Stimulated activated CD8-positive, alpha-beta memory T cell treated with anti-CD3 and anti-CD28 coated beads, Interleukin-12 subunit alpha, Interleukin-12 subunit beta, amount 100 ng/mL, for 24 hours (primary cell): ENCODE data around the gene GJC3.
"Not testable (repeated sequence)": the region's sequence is repeated elsewhere in the genome, so short reads cannot be mapped to it uniquely, and the experiment has no call there.

ENCODE experiments used
- DNase-seq: peaks from one replicate; pipeline ENCODE4 v3.0.0-alpha.2; 2020; ENCODE audit errors: extremely low read depth

GJC3 gene, protein sequence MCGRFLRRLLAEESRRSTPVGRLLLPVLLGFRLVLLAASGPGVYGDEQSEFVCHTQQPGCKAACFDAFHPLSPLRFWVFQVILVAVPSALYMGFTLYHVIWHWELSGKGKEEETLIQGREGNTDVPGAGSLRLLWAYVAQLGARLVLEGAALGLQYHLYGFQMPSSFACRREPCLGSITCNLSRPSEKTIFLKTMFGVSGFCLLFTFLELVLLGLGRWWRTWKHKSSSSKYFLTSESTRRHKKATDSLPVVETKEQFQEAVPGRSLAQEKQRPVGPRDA

GRCh38 chr7:99928994-99929729 is at the start of gene GJC3:
GJC3 (minus strand) TSS chr7:99929620; CDS start chr7:99929620, 0 bp downstream.
- DNase-seq = no peak

DNA sequence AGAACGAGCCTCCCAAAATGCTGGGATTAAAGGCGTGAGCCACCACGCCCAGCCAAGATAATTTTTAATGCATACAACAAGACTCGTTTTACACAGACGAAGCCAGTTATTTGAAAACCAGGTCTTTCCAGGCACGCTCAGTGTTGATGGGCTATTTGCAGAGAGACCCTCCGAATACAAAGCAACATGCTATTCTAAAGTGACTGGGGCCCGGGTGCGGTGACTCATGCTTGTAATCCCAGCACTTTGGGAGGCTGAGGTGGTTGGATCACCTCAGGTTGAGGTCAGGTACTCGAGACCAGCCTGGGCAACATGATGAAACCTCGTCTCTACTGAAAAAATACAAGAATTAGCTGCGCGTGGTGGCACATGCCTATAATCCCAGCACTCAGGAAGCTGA is 47.2 kb upstream of the GJC3 start:
- no peak for DNase-seq

- no peak for DNase-seq
These were observed 46.5 kb upstream of the GJC3 start, which contains the start of gene AZGP1 for GRCh38 chr7:99975782-99976521. AZGP1 (minus strand) TSS chr7:99976031; CDS start chr7:99976020, 11 bp downstream.

DNA sequence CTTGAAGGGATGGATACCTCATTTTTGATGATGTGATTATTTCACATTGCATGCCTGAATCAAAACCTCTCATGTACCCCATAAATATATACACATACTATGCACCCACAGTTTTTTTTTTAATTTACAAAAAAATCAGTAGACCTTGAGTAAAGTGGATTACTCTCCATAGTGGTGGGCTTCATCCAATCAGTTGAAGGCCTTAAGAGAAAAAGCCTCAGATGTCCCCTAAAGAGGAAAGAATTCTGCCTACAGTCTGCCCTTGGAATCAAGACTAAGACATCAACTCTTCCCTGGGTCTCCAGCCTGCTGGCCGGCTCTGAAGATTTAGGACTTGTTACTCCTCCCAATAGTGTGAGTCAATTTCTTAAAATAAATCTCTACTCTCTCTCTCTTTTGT is 45.3 kb upstream of the GJC3 start:
- DNase-seq = no peak

DNA sequence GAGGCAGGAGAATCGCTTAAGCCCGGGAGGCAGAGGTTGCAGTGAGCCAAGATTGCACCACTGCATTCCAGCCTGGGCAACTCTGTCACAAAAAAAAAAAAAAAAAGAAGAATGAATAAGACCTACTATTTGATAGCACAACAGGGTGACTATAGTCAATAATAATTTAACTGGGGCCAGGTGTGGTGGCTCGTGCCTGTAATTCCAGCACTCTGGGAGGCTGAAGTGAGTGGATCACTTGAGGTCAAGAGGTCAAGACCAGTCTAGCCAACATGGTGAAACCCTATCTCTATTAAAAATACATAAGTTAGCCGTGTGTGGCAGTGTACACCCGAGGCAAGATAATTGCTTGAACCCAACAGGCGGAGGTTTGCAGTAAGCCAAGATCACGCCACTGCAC is 44.4 kb upstream of the GJC3 start:
- not testable (repeated sequence) for DNase-seq

DNA sequence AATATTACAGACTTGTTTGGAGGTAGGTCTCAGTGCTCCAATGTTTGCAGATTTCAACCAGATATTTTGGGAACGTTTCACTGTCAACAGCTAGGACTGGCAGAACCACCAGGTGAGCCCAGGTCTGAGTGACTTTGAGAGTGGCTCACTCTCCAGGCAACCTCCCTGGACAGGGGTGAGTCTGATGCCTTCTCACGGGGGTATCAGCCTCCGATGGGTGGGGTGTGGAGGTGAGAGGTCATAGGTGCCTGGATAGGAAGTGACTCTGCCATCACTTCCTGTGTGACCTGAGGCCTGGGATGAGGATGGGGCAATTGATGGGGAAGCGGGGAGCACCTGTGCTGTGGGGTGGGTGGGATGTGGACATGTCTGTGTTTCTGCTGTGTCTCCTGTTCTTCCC is 41.8 kb upstream of the GJC3 start:
- DNase-seq = no peak

DNA sequence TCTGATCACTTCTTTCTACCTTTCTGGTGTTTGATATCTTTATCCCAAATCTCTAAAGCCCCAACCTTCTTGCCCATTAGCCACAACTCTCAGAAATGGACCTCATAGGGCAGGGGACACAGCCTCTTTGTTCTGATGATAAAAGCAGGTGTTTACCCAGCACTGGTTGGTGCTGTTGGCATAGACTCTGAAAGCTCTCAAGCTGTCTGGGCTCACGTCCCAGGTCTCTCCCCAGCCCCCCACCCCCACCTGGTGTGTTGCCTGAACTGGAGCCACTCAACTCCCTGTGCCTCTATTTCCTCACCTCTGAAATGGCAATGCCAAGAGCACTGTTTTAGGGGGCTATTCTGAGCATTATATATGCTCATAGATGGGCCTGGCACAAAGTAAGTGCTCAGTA is 40.4 kb upstream of the GJC3 start:
- not testable (repeated sequence) for DNase-seq

DNA sequence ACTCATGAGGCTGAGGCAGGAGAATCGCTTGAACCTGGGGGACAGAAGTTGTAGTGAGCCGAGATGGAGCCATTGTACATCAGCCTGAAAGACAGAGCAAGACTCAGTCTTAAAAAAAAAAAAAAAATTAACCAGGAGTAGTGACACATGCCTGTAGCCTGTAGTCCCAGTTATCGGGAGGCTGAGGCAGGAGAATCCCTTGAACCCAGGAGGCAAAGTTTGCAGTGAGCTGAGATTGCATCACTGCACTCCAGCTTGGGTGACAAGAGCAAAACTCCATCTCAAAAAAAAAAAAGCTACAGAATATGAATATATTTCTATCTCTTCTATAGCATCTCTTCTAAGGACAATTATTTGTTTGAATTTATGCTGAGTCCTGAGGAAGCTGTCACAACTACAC is 39.9 kb upstream of the GJC3 start:
- no peak for DNase-seq

GRCh38 chr7:99958564-99959227 is 29.3 kb upstream of the GJC3 start:
- DNase-seq = no peak

DNA sequence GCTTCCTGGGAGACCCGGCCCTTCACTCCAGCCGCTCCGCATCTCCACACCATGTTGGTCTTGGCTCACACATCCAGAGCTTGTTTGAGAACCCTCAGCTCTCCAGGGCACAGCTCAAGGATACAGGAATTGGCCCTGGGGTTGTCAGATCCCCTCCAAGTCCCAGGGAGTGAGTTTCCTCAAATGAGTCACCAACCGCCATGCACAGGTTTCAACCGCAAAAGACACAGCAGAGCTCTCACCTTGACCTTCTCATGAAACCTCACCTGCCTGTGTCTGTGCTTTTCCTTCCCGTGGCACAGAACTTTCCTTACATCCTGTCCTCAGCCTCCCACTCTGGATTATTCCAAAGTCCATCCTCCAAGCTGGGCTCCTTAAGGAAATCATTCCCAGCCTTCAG is 25.8 kb upstream of the GJC3 start:
- no peak for DNase-seq

GRCh38 chr7:99954643-99955042 is 25.2 kb upstream of the GJC3 start:
- DNase-seq = not testable (repeated sequence)

GRCh38 chr7:99953649-99954048 is 24.2 kb upstream of the GJC3 start:
- DNase-seq = no peak

GRCh38 chr7:99952649-99953048 is 23.2 kb upstream of the GJC3 start:
- not testable (repeated sequence) for DNase-seq

- DNase-seq = not testable (repeated sequence)
These were observed 21.4 kb upstream of the GJC3 start for GRCh38 chr7:99950819-99951218.

DNA sequence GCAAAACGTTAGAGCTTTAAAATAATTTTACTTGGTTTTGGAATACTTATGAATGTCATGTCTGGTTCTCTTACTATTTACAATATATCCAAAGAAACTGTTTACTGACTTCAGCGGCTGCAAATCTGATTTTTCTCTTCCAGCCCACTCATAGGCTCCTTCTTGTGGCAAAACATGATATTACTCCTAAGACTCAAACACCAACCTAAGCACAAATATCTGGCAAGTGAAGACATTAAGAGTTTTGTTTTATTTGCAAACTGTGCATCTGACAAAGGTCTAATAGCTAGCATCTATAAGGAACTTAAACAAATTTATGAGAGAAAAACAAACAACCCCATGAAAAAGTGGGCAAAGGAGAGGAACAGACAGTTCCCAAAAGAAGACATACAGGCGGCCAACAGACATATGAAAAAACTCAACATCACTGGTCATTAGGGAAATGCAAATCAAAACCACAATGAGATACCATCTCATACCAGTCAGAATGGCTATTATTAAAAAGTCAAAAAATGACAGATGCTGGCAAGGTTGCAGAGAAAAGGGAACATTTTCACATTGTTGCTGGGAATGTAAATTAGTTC is 20.3 kb upstream of the GJC3 start:
- no peak for DNase-seq

DNA sequence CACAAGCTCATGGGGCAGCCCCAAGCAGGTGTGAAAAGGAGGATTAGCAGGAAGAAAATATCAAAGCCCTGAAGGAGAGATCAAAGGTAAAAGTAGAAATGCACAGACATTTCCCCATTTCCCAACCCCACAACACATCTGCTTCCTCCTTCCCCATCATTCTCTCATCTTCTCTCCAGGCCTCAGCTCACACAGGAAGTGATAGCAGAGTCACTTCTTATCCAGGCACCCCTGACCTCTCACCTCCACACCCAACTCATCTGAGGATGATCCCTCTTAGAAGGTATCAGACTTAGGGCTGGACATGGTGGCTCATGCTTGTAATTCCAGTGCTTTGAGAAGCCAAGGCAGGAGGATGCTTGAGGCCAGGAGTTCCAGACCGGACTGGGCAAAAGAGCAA is 18.2 kb upstream of the GJC3 start:
- DNase-seq = no peak

DNA sequence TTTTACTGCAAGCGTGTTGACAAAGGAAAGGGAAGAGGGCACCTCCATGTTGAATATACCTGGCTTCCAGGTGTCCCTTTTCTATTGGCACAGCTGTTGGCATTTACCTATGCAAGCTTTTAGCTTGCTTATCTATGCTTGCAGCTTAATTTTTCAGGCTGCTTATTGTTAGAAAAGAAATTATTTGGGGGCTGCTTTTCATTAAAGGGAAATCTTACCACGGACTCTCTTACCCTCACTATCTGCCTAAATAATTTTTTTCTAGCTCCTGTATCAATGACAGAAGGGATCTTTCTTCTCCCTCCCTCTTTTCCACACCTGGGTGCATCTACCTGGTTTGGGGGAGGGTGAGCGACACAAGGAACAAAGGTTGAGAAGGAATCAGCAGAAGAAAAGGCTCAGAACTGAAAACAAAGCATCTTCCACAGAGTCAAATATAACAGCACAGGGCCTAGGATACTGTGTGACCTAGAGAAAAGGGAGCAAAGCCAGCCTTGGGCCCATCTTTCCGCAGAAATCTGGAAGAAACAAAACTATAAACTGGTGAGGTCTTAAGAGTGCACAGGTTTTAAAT is 15.2 kb upstream of the GJC3 start:
- DNase-seq = no peak

DNA sequence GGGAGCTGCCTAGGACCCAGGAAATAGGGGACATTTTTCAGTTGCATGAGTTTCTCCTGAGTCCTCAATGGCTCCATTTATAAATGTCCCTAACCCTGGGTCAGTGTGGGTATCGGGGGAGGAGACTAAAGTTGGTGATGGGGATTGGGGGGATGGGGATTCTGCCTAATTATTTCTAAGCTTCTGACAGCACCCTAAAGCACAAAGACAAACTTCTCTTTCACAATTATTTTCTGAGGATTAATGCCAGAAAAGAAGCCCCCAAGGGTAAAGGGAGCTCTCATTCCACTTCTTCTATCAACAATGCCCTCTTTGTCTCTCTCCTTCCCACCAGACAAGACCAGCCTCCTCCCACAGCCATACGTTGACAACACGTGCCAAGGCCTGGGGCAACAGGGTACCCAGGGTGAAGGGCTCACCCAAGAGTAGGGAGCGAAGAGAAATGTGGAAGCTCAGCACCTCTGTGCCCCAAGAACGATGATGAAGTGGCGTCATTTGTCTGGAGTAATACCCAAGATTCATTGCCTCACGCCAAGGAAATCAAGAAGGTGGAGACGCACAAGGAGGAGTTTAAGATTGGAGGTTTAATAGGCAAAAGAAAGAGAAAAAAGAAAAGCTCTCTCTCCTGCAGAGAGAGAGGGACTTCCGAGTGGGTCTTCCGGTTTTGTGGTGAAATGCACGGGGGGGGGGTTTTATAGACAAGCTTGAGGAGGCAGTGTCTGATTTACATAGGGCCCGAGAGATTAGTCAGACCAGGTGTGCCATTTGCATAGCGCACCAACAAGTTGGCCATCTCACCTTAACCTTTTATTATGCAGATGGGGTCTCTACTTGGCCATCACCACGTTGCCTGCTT is 14.4 kb upstream of the GJC3 start:
- DNase-seq = no peak

DNA sequence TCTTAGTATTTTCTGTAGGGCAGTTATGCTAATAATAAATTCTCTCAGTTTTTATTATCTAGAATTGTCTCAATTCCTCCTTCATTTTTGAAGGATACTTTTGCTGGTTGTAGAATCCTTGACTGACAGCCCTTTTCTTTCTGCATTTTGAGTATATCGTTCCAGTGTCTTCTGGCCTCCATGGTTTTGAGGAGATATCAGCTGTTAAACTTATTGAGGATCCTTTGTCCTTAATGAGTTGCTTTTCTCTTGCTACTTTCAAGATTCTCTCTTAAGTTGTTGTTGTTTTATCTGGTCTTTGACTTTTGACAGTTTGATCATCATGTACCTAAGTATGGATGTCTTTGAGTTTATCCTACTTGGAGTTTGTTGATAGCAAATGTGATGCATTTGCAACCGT is 8.9 kb upstream of the GJC3 start:
- DNase-seq = no peak

DNA sequence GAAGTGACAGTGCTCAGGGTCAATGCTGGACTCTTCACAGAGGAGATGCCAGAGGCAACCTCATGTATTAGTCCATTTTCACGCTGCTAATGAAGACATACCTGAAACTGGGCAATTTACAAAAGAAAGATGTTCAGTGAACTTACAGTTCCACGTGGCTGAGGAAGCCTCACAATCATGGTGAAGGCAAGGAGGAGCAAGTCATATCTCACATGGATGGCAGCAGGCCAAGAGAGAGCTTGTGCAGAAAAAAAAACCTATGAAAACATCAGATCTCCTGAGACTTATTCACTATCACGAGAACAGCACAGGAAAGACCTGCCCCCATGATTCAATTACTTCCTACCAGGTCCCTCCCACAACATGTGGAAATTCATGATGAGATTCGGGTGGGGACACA is 5.6 kb upstream of the GJC3 start:
- not testable (repeated sequence) for DNase-seq
